ENCODE results near the gene HDAC6.
"Not testable (repeated sequence)": the region's sequence is repeated elsewhere in the genome, so short reads cannot be mapped to it uniquely, and the experiment has no call there.

HDAC6 gene

GRCh38 chrX:48823053-48823452 is 21.2 kb downstream of the HDAC6 start:
- in situ Hi-C loops (cut with HindIII; ENCODE audit: low sequenced_read_pairs) = no loop called here

GRCh38 chrX:48824066-48824465 is 22.2 kb downstream of the HDAC6 start:
- in situ Hi-C loops (cut with HindIII; ENCODE audit: low sequenced_read_pairs) = no loop called here

DNA sequence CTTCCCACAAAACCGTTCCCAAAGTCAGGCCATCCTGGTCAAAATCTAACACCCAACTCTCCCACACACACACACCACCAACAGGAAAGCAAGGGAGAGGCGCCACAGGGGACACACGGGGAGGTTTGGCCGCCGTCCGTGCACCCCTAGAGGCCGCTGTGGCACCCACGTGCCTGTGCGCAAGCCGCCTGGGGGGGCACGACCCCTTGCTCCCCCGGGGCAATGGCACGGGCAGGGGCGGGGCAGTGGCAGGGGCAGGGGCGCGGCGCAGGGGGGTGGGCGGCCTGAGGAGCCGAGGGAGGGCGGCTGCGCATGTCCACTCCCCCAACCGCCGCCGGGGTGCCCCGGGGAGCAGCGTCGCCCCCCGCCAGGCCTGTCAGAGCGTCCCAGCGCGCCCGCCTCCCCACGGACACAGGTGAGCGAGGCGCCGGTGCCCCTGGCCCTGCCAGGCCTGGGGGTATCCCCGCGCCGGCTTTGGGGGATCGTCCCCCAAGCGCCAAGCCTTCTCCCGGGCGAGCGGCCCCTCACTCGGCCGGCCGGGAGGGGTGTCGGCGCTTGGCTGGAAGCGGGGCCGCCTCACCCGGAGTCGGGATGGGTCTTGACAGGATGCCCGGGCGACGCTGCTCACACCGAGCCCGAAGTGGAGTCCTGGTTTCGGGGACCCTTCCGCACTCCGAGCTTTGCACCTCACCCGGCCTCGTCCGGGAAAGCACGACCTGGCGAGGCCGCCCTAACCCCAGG is 24.4 kb downstream of the HDAC6 start, which contains the start of gene ERAS:
Gene ERAS, plus strand, starts transcription at position 379 of the 741 bp plus-strand sequence. CDS start 2,611 bp downstream, outside the sequence.
- in situ Hi-C loops (cut with HindIII; ENCODE audit: low sequenced_read_pairs) = no loop called here

DNA sequence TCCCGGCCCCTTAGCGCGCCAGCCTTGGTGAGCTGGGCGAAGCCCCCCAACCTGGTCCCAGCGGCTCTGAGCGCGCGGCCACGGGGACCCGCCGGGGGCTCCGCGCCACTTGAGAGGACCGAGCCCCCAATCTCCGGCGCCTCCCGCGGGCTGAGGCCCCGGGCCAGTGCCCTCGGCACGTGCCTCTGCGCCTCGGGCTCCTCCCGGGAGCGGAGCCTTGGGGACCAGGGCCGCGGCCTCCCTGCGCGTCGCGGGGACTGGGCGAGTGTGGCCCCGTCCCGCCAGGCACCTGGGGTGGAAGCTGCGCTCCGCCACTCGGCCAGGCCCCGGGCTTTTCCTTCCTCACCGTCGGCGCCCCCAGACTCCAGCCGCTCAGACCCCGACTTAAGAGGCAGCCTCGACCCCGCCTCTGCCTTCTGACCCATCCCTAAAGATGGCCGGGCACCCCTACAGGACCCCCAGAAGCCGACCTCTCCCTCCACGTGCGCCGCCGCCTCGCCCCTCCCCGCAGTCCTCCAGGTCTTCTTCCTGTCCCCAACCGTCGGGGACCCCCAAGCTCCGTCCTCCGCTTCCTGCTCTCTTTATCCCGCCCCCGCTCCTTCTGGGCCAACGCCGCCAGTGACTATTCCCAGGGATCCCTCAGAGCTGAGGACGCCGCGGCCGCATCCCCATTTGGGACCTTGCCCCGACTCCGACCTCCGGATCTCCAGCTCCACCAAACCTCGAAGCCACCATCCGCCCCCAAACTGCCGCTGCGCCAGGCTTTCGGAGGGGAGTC is 25.2 kb downstream of the HDAC6 start:
- in situ Hi-C loops (cut with HindIII; ENCODE audit: low sequenced_read_pairs) = no loop called here

GRCh38 chrX:48827654-48827968 is 25.7 kb downstream of the HDAC6 start:
- in situ Hi-C loops (cut with HindIII; ENCODE audit: low sequenced_read_pairs) = no loop called here

- in situ Hi-C loops (cut with HindIII; ENCODE audit: low sequenced_read_pairs) = no loop called here
These were observed 27.3 kb downstream of the HDAC6 start for GRCh38 chrX:48829016-48829735.

DNA sequence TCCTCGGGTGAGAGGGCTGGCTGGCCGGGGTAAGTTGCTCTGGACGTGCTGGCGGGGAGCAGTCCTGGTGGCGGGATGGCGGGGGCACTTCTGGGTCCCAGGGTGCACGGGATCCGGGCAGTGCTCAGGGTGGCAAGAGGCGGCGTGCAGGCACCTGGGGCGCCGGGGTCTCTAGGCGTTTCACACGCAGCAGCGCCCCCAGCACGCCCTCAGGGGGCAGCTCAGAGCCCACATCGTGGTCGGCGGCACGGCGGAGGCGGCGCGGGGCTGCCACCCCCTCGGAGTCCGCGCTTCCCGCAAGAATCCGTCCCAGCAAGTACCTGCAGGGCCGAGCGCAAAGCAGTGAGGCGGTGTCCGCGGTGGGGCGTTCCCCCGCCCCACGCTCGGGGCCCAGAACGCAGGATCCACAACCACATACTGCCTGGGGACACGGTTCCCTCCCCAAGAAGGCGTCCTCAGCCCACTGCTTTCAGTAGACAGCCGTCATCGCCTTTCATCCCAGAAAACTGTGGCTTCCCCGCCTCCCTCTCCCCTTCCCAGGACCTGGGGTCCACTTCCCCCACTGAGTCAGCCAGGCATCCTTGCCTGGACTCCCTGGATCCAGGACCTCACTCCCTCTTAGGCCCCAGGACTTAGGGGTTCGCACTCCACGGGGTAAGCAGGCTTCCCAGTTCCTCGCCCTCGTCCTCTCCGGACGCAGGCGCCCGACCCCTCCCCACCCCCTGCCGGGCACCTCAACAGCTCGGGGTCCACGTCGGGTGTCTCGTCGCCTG is 29.5 kb downstream of the HDAC6 start:
- in situ Hi-C loops (cut with HindIII; ENCODE audit: low sequenced_read_pairs) = loop anchor here (5.0 kb wide), 1 partner anchor 39 kb away; no protein-coding TSS in a partner anchor

DNA sequence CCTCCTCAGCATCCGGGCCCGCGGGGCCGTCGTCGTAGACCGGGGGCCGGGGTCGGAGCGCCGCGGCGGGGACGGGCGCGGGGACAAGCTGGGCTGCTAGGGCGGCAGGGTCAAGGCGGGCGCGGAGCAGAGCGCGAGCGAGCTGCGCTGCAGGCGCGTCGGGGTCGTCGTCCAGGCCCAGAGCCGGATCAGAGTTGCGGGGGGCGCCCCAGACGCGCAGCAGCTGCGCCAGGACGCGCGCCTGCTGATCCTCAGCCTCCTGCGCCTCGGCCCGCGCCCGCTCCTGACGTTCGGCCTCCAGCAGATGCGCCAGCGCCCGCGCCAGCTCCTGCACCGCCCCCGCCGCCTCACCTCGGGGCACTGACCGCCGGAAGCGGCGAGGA is 30.0 kb downstream of the HDAC6 start:
- in situ Hi-C loops (cut with HindIII; ENCODE audit: low sequenced_read_pairs) = loop anchor here (5.0 kb wide), 1 partner anchor 40 kb away; no protein-coding TSS in a partner anchor

GRCh38 chrX:48833542-48834138 is 31.8 kb downstream of the HDAC6 start:
- in situ Hi-C loops (cut with HindIII; ENCODE audit: low sequenced_read_pairs) = loop anchor here (5.0 kb wide), 1 partner anchor 41 kb away; no protein-coding TSS in a partner anchor

DNA sequence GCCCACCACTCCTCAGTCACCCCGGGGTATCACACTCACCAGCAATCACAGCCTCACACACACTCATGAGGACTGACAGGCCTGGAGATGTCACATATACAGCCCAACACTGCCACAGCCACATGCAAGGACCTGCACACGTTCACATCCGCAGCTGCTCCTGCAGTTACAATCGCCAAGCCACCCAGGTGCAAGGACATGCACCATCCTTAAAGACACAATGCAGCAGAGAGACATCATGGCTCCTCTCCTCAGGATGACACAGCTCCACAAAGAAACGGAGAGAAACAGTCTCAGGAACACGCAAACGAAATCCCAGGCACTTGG is 32.5 kb downstream of the HDAC6 start:
- in situ Hi-C loops (cut with HindIII; ENCODE audit: low sequenced_read_pairs) = loop anchor here (5.0 kb wide), 1 partner anchor 42 kb away; no protein-coding TSS in a partner anchor

- in situ Hi-C loops (cut with HindIII; ENCODE audit: low sequenced_read_pairs) = no loop called here
These were observed 33.9 kb downstream of the HDAC6 start, which contains the start of gene PCSK1N for GRCh38 chrX:48835524-48836329. Gene PCSK1N, minus strand, starts transcription at chrX:48835610. Its CDS starts 78 bp downstream, at chrX:48835532.

DNA sequence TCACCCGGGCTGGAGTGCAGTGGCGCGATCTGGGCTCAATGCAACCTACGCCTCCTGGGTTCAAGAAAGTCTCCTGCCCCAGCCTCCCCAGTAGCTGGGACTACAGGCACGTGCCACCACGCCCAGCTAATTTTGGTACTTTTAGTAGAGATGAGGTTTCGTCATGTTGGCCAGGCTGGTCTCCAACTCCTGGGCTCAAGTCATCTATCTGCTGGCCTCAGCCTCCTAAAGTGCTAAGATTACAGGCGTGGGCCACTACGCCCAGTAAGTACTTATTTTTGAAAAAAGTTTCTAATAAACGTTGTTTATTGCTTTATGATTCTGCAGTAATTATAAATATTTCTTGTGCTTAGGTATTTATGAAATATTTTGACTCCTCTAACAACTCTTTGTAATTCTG is 37.8 kb downstream of the HDAC6 start:
- in situ Hi-C loops (cut with HindIII; ENCODE audit: low sequenced_read_pairs) = no loop called here

- in situ Hi-C loops (cut with HindIII; ENCODE audit: low sequenced_read_pairs) = no loop called here
These were observed 47.0 kb downstream of the HDAC6 start for GRCh38 chrX:48848847-48849246.

DNA sequence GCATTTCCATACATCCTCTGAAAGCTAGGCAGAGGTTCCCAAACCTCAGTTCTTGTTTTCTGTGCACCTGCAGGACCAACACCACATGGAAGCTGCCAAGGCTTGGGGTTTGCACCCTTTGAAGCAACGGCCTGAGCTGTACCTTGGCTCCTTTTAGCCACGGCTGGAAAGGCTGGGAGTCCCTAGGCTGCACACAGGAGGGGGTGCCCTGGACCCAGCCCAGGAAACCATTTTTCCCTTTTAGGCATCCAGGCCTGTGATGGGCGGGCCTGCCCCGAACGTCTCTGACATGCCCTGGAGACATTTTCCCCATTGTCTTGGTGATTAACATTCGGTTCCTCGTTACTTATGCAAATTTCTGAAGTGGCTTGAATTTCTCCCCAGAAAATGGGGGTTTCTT is 51.0 kb downstream of the HDAC6 start:
- in situ Hi-C loops (cut with HindIII; ENCODE audit: low sequenced_read_pairs) = no loop called here

DNA sequence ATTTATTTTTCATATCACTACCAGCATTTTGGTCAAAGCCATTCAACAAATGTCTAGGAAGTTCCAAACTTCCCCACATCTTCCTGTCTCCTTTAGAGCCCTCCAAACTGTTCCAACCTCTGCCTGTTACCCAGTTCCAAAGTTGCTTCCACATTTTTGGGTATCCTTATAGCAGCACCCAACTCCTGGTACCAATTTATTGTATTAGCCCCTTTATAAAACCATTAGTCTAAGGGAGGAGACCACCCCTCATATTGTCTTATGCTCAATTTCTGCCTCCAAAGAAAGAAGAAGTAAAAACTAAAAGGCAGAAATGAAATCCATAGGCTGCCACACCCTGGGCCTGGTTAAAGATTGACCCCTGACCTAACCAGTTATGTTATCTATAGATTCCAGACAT is 51.6 kb downstream of the HDAC6 start:
- in situ Hi-C loops (cut with HindIII; ENCODE audit: low sequenced_read_pairs) = not testable (repeated sequence)

GRCh38 chrX:48854121-48854804 is 52.4 kb downstream of the HDAC6 start:
- in situ Hi-C loops (cut with HindIII; ENCODE audit: low sequenced_read_pairs) = not testable (repeated sequence)

GRCh38 chrX:48854898-48855297 is 53.0 kb downstream of the HDAC6 start:
- in situ Hi-C loops (cut with HindIII; ENCODE audit: low sequenced_read_pairs) = no loop called here

GRCh38 chrX:48864210-48864609 is 62.3 kb downstream of the HDAC6 start:
- in situ Hi-C loops (cut with HindIII; ENCODE audit: low sequenced_read_pairs) = no loop called here

DNA sequence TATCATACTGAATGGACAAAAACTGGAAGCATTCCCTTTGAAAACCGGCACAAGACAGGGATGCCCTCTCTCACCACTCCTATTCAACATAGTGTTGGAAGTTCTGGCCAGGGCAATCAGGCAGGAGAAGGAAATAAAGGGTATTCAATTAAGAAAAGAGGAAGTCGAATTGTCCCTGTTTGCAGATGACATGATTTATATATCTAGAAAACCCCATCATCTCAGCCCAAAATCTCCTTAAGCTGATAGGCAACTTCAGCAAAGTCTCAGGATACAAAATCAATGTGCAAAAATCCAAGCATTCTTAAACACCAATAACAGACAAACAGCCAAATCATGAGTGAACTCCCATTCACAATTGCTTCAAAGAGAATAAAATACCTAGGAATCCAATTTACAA is 70.2 kb downstream of the HDAC6 start:
- in situ Hi-C loops (cut with HindIII; ENCODE audit: low sequenced_read_pairs) = not testable (repeated sequence)
